T-helper 1 cell treated with Interleukin-12 subunit alpha and Interleukin-12 subunit beta and Interleukin-4 antibody, amounts not matched to agents 30 μg/mL and 1 μg/mL, for 36 hours (primary cell): ENCODE data around the gene KCNK5.

Experiments
- H3K27ac Mint-ChIP-seq: one replicate; pipeline ENCODE4 v1.8.0; 2021; ENCODE audit warnings: mild to moderate bottlenecking, mixed read lengths
- H3K27me3 Mint-ChIP-seq: one replicate; pipeline ENCODE4 v1.8.0; 2021; ENCODE audit warnings: low read depth, mixed read lengths
- H3K36me3 Mint-ChIP-seq: one replicate; pipeline ENCODE4 v1.8.0; 2021; ENCODE audit warnings: low read depth, mixed read lengths
- H3K4me1 Mint-ChIP-seq: one replicate; pipeline ENCODE4 v1.8.0; 2021; ENCODE audit warnings: low read depth, mixed read lengths
- H3K4me3 Mint-ChIP-seq: one replicate; pipeline ENCODE4 v1.8.0; 2021; ENCODE audit warnings: mild to moderate bottlenecking, moderate library complexity, mixed read lengths
- H3K9me3 Mint-ChIP-seq: one replicate; pipeline ENCODE4 v1.8.0; 2021; ENCODE audit warnings: mixed read lengths

Gene KCNK5, protein sequence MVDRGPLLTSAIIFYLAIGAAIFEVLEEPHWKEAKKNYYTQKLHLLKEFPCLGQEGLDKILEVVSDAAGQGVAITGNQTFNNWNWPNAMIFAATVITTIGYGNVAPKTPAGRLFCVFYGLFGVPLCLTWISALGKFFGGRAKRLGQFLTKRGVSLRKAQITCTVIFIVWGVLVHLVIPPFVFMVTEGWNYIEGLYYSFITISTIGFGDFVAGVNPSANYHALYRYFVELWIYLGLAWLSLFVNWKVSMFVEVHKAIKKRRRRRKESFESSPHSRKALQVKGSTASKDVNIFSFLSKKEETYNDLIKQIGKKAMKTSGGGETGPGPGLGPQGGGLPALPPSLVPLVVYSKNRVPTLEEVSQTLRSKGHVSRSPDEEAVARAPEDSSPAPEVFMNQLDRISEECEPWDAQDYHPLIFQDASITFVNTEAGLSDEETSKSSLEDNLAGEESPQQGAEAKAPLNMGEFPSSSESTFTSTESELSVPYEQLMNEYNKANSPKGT

GRCh38 chr6:39228992-39229767 lies at the start of gene KCNK5:
Gene KCNK5, minus strand, starts transcription at chr6:39229475. Its CDS starts 364 bp downstream, at chr6:39229111.
- Mint-ChIP-seq H3K9me3 (no peaks in the 10 kb centered on the region), H3K4me3 (peak within 1 kb of the TSS; percentile 73), H3K36me3 (peaks cover 9% of the 10 kb centered on the region), H3K4me1 (peaks cover 44% of the 10 kb centered on the region), H3K27me3 (no peaks in the 10 kb centered on the region), H3K27ac (peak within 1 kb of the TSS; percentile 77)

DNA sequence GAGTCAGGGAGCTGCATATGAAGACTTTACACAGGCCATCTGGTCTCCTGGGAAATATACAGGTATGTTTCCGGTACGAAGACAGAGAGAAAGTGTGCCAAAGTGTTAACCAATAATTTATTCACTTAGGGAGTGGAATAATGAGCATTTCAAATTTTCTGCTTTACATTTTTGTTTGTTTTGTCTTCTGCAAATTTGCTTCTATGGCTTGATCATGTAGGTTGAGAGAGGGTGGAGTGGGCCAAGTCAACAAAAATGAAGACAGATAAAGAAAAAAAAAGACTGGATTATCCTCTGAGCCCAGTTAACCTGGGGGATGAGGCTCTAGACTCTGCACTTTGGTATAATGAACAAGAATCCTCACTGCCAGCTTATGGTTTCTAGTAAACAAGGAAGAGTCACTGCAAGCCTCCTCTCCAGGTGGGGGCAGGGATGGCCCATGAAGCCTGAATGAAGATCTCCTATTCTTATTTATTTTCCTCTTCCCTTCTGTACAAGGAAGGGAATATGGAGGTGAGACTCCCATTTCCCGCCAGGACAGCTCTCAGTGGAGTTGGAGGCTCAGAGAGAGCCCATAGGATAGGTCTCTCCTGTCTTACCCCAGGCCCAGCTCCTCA lies 47.2 kb upstream of the KCNK5 start:
- Mint-ChIP-seq H3K4me3 (no peak overlapping the region), H3K36me3 (peaks cover 2% of the 10 kb centered on the region), H3K9me3 (no peaks in the 10 kb centered on the region), H3K27me3 (peaks cover 20% of the 10 kb centered on the region), H3K27ac (no peak overlapping the region), H3K4me1 (no peaks in the 10 kb centered on the region)

- H3K27me3 Mint-ChIP-seq: peaks cover 20% of the 10 kb centered on the region
- H3K36me3 Mint-ChIP-seq: peaks cover 2% of the 10 kb centered on the region
- no peaks in the 10 kb centered on the region for H3K9me3 Mint-ChIP-seq
- H3K4me3 Mint-ChIP-seq: no peak overlapping the region
- no peaks in the 10 kb centered on the region for H3K4me1 Mint-ChIP-seq
- no peak overlapping the region for H3K27ac Mint-ChIP-seq
Measured at GRCh38 chr6:39274903-39275302, 45.6 kb upstream of the KCNK5 start.

DNA sequence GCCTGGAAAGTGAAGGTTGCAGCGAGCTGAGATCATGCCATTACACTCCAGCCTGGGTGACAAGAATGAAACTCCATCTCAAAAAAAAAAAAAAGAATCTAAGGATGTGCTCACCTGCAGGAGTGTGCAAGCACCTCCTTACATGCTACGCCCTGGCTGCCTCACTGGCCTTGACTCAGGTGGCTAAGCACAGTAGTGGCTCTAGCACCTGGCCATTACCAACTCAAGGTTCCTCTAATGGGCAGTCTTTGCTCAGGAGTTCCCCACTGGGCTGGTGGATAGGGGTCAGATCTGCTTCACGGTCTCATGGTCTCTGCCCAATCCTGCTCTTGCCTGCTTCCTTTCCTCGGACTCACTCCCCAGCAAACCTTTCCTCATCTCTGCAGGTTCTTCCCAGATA lies 45.2 kb upstream of the KCNK5 start:
- Mint-ChIP-seq H3K9me3 (no peaks in the 10 kb centered on the region), H3K27ac (no peak overlapping the region), H3K36me3 (peaks cover 2% of the 10 kb centered on the region), H3K27me3 (peaks cover 20% of the 10 kb centered on the region), H3K4me3 (no peak overlapping the region), H3K4me1 (no peaks in the 10 kb centered on the region)

- H3K9me3 Mint-ChIP-seq: no peaks in the 10 kb centered on the region
- H3K27me3 Mint-ChIP-seq: peaks cover 20% of the 10 kb centered on the region
- H3K4me1 Mint-ChIP-seq: no peaks in the 10 kb centered on the region
- peaks cover 2% of the 10 kb centered on the region for H3K36me3 Mint-ChIP-seq
- H3K27ac Mint-ChIP-seq: no peak overlapping the region
- no peak overlapping the region for H3K4me3 Mint-ChIP-seq
Measured at GRCh38 chr6:39273406-39273821, 44.1 kb upstream of the KCNK5 start.

DNA sequence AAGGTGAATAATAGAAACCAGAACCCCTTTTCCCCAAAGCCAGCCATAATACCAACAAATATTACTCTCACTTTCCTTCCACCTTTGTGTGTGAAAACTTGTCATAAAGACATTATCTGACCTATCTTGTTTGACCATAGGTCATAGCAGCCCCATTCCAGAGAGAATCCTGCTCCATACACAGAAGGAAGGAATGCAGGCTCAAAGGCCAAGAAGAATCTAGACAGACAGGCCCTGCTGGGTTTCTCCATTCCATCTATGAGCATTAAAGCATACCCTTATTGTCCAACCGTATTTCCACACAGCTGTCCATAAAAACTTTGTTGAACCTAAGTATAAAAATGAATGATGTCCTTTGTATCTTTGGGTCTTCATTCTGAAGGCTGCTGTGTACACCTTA lies 40.7 kb upstream of the KCNK5 start:
- Mint-ChIP-seq H3K9me3 (no peaks in the 10 kb centered on the region), H3K4me3 (no peak overlapping the region), H3K27me3 (peaks cover 8% of the 10 kb centered on the region), H3K36me3 (peaks cover 2% of the 10 kb centered on the region), H3K4me1 (no peaks in the 10 kb centered on the region), H3K27ac (no peak overlapping the region)

- Mint-ChIP-seq H3K4me1 (no peaks in the 10 kb centered on the region), H3K27me3 (peaks cover 2% of the 10 kb centered on the region), H3K4me3 (no peak overlapping the region), H3K27ac (no peak overlapping the region), H3K9me3 (no peaks in the 10 kb centered on the region), H3K36me3 (peaks cover 1% of the 10 kb centered on the region)
Measured at GRCh38 chr6:39268721-39269120, 39.4 kb upstream of the KCNK5 start.

DNA sequence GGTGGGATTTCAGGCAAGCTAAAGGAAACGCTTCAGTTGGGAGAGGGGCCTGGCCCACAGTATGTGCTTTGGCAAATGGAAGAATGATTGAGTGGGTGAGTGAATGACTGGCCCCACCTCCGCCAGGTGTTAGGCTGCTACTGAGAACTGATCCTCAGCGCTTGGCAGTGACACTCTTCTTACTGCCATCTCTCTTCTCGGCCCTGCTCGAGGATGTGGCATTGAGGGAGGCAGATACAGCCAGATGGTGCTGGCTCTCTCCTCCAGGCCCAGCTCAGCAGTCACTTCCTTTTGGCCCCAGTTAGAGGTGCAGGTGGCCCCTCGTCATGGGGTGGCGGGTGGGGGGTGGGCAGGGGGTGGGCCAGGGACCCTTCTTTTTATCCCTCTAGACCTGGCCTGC lies 38.9 kb upstream of the KCNK5 start:
- Mint-ChIP-seq H3K4me1 (peaks cover 2% of the 10 kb centered on the region), H3K4me3 (no peak overlapping the region), H3K27me3 (no peaks in the 10 kb centered on the region), H3K36me3 (no peaks in the 10 kb centered on the region), H3K27ac (no peak overlapping the region), H3K9me3 (no peaks in the 10 kb centered on the region)

DNA sequence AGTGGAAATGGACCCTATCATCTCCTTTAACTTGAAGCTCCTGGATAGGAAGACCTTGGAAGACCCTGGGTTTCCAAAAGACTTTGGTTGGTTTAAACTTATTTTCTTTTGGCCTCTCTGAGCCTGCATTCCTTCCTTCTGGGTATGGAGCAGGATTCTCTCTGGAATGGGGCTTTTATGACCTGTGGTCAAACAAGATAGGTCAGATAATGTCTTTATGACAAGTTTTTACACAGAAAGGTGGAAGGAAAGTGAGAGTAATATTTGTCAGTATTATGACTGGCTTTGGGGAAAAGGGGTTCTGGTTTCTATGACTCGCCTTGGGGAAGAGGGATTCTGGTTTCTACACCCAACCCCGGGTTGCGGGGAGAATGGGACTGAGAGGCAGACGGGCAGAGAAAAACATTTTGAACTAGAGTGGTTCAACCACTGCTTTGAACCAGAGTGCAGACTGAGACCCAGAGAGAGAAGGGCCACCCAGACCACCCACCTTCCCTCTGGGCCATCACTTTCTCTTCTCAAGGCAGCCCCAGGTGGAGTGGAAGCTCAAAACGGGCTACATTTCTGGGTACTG lies 37.6 kb upstream of the KCNK5 start:
- Mint-ChIP-seq H3K4me1 (peaks cover 2% of the 10 kb centered on the region), H3K4me3 (no peak overlapping the region), H3K36me3 (no peaks in the 10 kb centered on the region), H3K27me3 (no peaks in the 10 kb centered on the region), H3K27ac (no peak overlapping the region), H3K9me3 (no peaks in the 10 kb centered on the region)

DNA sequence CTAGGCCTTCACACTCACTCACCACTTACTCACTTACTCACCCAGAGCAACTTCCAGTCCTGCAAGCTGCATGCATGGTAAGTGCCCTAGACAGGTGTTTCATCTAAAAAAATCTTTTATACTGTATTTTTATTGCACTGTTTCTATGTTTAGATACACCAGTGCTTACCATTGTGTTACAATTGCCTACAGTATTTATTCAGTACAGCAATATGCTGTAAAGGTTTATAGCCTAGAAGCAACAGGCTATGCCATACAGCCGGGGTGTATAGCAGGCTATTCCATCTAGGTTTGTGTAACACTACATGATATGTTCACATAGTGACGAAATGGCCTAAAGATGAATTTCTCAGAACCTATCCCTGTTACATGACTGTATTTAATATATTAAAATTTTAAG lies 37.1 kb upstream of the KCNK5 start:
- Mint-ChIP-seq H3K4me3 (no peak overlapping the region), H3K4me1 (peaks cover 2% of the 10 kb centered on the region), H3K36me3 (no peaks in the 10 kb centered on the region), H3K9me3 (no peaks in the 10 kb centered on the region), H3K27me3 (no peaks in the 10 kb centered on the region), H3K27ac (no peak overlapping the region)

- no peak overlapping the region for H3K27ac Mint-ChIP-seq
- peaks cover 7% of the 10 kb centered on the region for H3K27me3 Mint-ChIP-seq
- H3K36me3 Mint-ChIP-seq: no peaks in the 10 kb centered on the region
- peaks cover 2% of the 10 kb centered on the region for H3K4me1 Mint-ChIP-seq
- H3K4me3 Mint-ChIP-seq: no peak overlapping the region
- H3K9me3 Mint-ChIP-seq: no peaks in the 10 kb centered on the region
Measured at GRCh38 chr6:39263303-39264037, 34.2 kb upstream of the KCNK5 start.

DNA sequence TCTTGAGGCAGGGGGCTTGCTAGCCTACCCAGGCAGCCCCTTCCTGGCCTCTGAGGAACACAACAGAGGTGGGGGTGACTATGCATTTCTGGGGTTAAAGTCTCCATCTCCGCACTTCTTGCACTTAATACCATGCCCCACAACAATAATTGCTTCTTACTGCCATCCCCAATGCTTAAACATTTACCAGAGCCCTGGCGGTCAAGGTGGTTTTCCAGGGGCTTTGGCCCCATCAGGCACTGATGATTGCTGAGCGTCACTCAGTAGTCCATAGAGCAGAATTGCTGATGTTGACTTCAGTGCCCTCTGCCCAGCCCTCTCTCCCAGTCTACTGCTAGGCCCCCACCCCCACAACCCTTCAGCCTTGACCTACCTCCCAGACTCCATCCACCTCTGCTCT lies 32.5 kb upstream of the KCNK5 start:
- Mint-ChIP-seq H3K27me3 (peaks cover 7% of the 10 kb centered on the region), H3K4me1 (peaks cover 2% of the 10 kb centered on the region), H3K27ac (no peak overlapping the region), H3K4me3 (no peak overlapping the region), H3K9me3 (no peaks in the 10 kb centered on the region), H3K36me3 (no peaks in the 10 kb centered on the region)

DNA sequence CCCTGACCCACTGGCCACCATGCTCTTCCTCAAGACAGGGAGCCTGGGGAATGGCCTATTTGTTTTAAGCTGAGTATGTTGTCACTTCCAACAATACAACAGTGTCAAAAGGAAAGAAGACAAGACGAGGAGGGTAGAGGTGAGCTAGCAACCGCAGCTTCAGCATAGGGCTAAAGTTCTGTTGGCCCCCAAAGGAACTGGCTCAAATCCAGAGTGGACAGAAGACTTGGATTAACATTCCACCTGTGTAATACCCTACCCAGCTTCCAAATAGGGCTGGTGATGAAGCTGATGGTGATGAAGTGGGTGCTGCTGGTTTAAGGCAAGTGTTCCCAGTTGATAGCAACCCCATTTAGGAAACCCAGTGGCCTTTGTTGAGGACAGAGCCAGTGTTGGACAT lies 31.7 kb upstream of the KCNK5 start:
- H3K9me3 Mint-ChIP-seq: no peaks in the 10 kb centered on the region
- peaks cover 2% of the 10 kb centered on the region for H3K4me1 Mint-ChIP-seq
- no peaks in the 10 kb centered on the region for H3K36me3 Mint-ChIP-seq
- no peak overlapping the region for H3K4me3 Mint-ChIP-seq
- peaks cover 7% of the 10 kb centered on the region for H3K27me3 Mint-ChIP-seq
- H3K27ac Mint-ChIP-seq: no peak overlapping the region

DNA sequence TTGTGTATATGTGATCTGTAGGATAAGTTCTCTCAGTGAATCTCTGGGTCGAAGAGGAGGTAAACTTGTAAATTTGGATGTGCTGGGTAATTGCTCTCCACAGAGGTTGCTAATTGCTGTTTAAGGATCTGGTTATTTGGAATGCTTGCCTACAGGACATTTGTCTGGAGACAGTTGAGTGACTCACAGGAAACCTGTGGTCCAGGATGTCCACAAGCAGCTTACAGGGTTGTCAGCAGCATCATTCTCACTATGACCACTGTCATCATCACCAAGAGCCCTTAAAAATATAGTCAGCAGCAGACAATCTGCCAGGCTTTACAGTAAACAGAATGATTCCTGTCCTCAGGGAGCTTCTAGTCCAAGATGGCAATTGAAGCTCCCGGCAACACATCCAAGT lies 31.2 kb upstream of the KCNK5 start:
- Mint-ChIP-seq H3K27ac (no peak overlapping the region), H3K9me3 (no peaks in the 10 kb centered on the region), H3K36me3 (no peaks in the 10 kb centered on the region), H3K4me3 (no peak overlapping the region), H3K27me3 (peaks cover 7% of the 10 kb centered on the region), H3K4me1 (peaks cover 2% of the 10 kb centered on the region)
